PC-3 (cell line): ENCODE measurements around the gene TYRP1.

ENCODE experiments used
- CTCF ChIP-seq: fragments of 300-600 bp; sonication (generic); conservative IDR thresholded peaks from 2 replicates; pipeline ENCODE4 v1.5.1; 2017; ENCODE audit warnings: antibody characterized with exemption, low read depth, mild to moderate bottlenecking, low read length
- EZH2 ChIP-seq: fragments of 300-600 bp; sonication (generic); IDR thresholded peaks from one replicate; pipeline ENCODE4 v1.6.1; 2017; ENCODE audit warnings: antibody characterized with exemption, mild to moderate bottlenecking, low read length; ENCODE audit not compliant: unreplicated experiment

- TF ChIP-seq CTCF (no peak), EZH2 (no peak)
Measured at GRCh38 chr9:12701126-12701525, 7.9 kb downstream of the TYRP1 start.
